ENCODE data around the gene PNMT. TPM values are rescaled to one million over a fixed set of nuclear protein-coding genes. Genes with fewer than 3 reads are reported as not detected.

PNMT gene
- total and polyA plus RNA-seq, 2 of the 13 experiments (the other 11 are each of a cell fraction or from before 2014, with no cell fraction given), result 0.25 TPM; not detected in 1

GRCh38 chr17:39631403-39631802 is 36.9 kb upstream of the PNMT start (continued):
- no peak for TF ChIP-seq ZNF652 (CRISPR knock-in tag; IDR thresholded peaks at IDR 0.05; ENCODE audit: borderline replicate concordance, low read depth)
- TF ChIP-seq FOXA1 (IDR thresholded peaks at IDR 0.05), result no peak
- no peak for TF ChIP-seq FOXA1 (CRISPR knock-in tag; IDR thresholded peaks at IDR 0.05)
- no peak for TF ChIP-seq ZNF678 (CRISPR knock-in tag; IDR thresholded peaks at IDR 0.05)
- no peak for TF ChIP-seq ZNF451 (CRISPR knock-in tag; IDR thresholded peaks at IDR 0.05)
- TF ChIP-seq DPF2 (CRISPR knock-in tag; IDR thresholded peaks at IDR 0.05; ENCODE audit: borderline replicate concordance, low read depth), result no peak
- TF ChIP-seq ZNF121 (CRISPR knock-in tag; IDR thresholded peaks at IDR 0.05), result no peak
- TF ChIP-seq RAD21 (CRISPR knock-in tag; IDR thresholded peaks at IDR 0.05), result no peak
- no peak for TF ChIP-seq RXRB (CRISPR knock-in tag; IDR thresholded peaks at IDR 0.05; ENCODE audit: borderline replicate concordance)
- no peak for TF ChIP-seq PCBP1 (IDR thresholded peaks at IDR 0.05; ENCODE audit: borderline replicate concordance, low read depth, low read length)
- peak; percentile 52 for TF ChIP-seq ZEB1 (IDR thresholded peaks at IDR 0.05; ENCODE audit: insufficient replicate concordance, low read depth)
- peak; percentile 47 for TF ChIP-seq SAP130 (CRISPR knock-in tag; IDR thresholded peaks at IDR 0.05; ENCODE audit: low read depth)
- TF ChIP-seq ETV5 (CRISPR knock-in tag; IDR thresholded peaks at IDR 0.05; ENCODE audit: borderline replicate concordance), result peak; percentile 69; the same call in 1 of the 2 replicates
- peak; percentile 71 for TF ChIP-seq PATZ1 (CRISPR knock-in tag; IDR thresholded peaks at IDR 0.05)
- 0 out of 2 replicates have a peak, but pooled peaks have one; percentile 30 for TF ChIP-seq ELF1 (CRISPR knock-in tag; IDR thresholded peaks at IDR 0.05)
- no peak for TF ChIP-seq ZNF501 (CRISPR knock-in tag; IDR thresholded peaks at IDR 0.05)
- no peak for TF ChIP-seq IRF9 (CRISPR knock-in tag; IDR thresholded peaks at IDR 0.05; ENCODE audit: borderline replicate concordance)
- no peak for TF ChIP-seq ELF3 (CRISPR knock-in tag; IDR thresholded peaks at IDR 0.05)
- no peak for TF ChIP-seq CCAR2 (optimal IDR thresholded peaks at IDR 0.05; ENCODE audit: low read depth, low read length)
- no peak for TF ChIP-seq PRPF4 (IDR thresholded peaks at IDR 0.05; ENCODE audit: low read depth, low read length, poor library complexity, severe bottlenecking)
- TF ChIP-seq SALL1 (CRISPR knock-in tag; IDR thresholded peaks at IDR 0.05), result no peak
- no peak for TF ChIP-seq NRL (CRISPR knock-in tag; IDR thresholded peaks at IDR 0.05; ENCODE audit: borderline replicate concordance)
- TF ChIP-seq ZNF674 (CRISPR knock-in tag; IDR thresholded peaks at IDR 0.05; ENCODE audit: low read depth), result no peak
- no peak for TF ChIP-seq KMT2A (CRISPR knock-in tag; IDR thresholded peaks at IDR 0.05)
- no peak for TF ChIP-seq ZNF550 (CRISPR knock-in tag; IDR thresholded peaks at IDR 0.05; ENCODE audit: borderline replicate concordance)
- TF ChIP-seq PHB2 (IDR thresholded peaks at IDR 0.05; ENCODE audit: partially characterized antibody), result no peak
- no peak for TF ChIP-seq CENPT (CRISPR knock-in tag; IDR thresholded peaks at IDR 0.05; ENCODE audit: low read depth)
- TF ChIP-seq POLR2AphosphoS5 (IDR thresholded peaks at IDR 0.05; ENCODE audit: low read depth, low read length), result no peak
- TF ChIP-seq MEIS2 (CRISPR knock-in tag; IDR thresholded peaks at IDR 0.05), result no peak
- TF ChIP-seq EP300 (IDR thresholded peaks at IDR 0.05; ENCODE audit: low read depth in 2 of 2, low read length in 2 of 2), result no peak
- TF ChIP-seq EP300 (CRISPR knock-in tag; IDR thresholded peaks at IDR 0.05; ENCODE audit: borderline replicate concordance), result 0 out of 2 replicates have a peak, but pooled peaks have one; percentile 21
- 0 out of 2 replicates have a peak, but pooled peaks have one; percentile 14 for TF ChIP-seq SP5 (CRISPR knock-in tag; IDR thresholded peaks at IDR 0.05; ENCODE audit: borderline replicate concordance, low read depth)
- TF ChIP-seq RXRA (CRISPR knock-in tag; IDR thresholded peaks at IDR 0.05), result no peak
